SK-N-MC (cell line): ENCODE measurements around the gene PALMD.

Source experiments
- EZH2 ChIP-seq: fragments of 200-600 bp; sonication (generic); IDR thresholded peaks from one replicate; pipeline ENCODE4 v1.6.1; 2017; ENCODE audit warnings: antibody characterized with exemption
- FOXP2 ChIP-seq: optimal IDR thresholded peaks from 2 replicates; pipeline ENCODE3; 2011; ENCODE audit warnings: mild to moderate bottlenecking, moderate library complexity; ENCODE audit not compliant: insufficient read depth; ENCODE audit errors: extremely low read length, control extremely low read depth
- POLR2AphosphoS5 ChIP-seq: IDR thresholded peaks from 2 replicates; pipeline ENCODE4 v1.6.1; 2012; ENCODE audit warnings: mild to moderate bottlenecking, low read depth, low read length, borderline replicate concordance

DNA sequence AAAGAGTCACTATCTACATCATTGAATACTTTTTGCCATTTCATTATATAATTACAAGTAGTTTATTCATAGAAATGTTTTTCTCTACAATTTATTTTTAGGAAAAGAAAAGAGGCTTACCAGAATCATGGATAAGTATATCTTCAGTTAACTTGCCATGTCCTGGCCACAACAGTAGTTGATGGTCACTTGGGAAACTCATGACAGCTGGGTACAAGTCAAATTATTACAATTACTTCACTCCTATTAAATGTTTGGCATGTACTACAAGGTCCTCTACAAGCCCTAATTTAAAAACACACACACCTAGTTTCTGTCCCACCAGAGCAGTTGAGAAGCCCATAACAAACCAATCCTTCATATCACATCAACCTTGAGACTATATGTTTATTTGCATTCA is 29.4 kb downstream of the PALMD start:
- TF ChIP-seq EZH2 (no peak), POLR2AphosphoS5 (no peak), FOXP2 (no peak)
